ENCODE measurements around the gene RNF212. TPM values are rescaled to one million over a fixed set of nuclear protein-coding genes. Genes with fewer than 3 reads are reported as not detected.

The RNF212 gene
- total and polyA plus RNA-seq, 9 donors = 2.3 to 6.0 (median 4.2) TPM

DNA sequence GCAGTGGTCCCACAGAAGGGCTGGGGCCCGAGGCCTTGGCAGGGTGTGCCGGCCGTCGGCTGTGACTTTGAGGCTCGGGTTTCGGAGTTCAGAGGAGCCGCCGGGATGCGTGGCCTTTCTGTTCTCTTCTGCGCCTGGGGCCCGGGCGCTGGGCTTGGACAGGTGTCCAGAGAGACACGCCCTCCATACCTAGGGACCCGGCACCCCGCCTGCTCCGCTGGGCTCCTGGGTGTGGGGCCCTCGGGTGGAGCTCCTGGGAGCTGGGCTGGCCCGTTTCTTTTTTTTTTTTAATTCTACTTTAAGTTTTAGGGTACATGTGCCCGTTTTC, 90.7 kb downstream of the RNF212 start:
- Histone ChIP-seq H3K27me3 (ENCODE audit: control insufficient read depth, insufficient read depth, low read length) (no peaks in the 10 kb centered on the region), H3K27ac (ENCODE audit: low read length) (peak overlapping the region; percentile 82), H3K9me3 (replicated peaks; ENCODE audit: control insufficient read depth, low read depth, low read length) (no peaks in the 10 kb centered on the region), H3K4me3 (ENCODE audit: low read length) (no peak overlapping the region), H3K36me3 (ENCODE audit: control insufficient read depth, insufficient read depth, low read length) (peaks cover 27% of the 10 kb centered on the region), H3K4me1 (ENCODE audit: control insufficient read depth, insufficient read depth, low read length) (peaks cover 79% of the 10 kb centered on the region)
- peak; percentile 66 for DNase-seq
- 68% methylated on average over 16 of the region's 19 CpGs for WGBS (ENCODE audit: insufficient coverage)

DNA sequence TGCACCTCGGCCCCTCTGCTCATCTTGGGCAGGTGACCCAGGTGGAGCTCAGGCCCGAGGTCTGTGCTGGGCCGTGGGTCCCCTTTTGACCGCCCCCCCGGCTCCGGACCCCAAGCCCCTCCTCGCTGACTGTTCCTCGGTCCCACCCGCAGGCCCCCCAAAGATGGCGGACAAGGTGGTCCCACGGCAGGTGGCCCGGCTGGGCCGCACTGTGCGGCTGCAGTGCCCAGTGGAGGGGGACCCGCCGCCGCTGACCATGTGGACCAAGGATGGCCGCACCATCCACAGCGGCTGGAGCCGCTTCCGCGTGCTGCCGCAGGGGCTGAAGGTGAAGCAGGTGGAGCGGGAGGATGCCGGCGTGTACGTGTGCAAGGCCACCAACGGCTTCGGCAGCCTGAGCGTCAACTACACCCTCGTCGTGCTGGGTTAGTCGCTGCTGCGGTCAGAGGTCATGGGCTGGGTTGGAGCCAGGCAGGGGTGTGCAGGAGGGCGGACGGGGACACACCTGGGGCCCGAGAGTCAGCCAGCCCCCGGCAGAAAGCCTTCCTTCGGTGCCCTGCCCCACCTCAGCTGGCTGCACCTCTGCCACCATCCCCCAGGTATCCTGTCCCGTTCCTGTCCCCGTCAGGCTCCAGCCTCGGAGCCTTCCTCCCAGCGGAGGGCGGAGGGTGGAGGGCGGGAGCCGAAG, 91.2 kb downstream of the RNF212 start:
- Histone ChIP-seq H3K9me3 (replicated peaks; ENCODE audit: control insufficient read depth, low read depth, low read length) (no peaks in the 10 kb centered on the region), H3K4me3 (ENCODE audit: low read length) (no peak overlapping the region), H3K4me1 (ENCODE audit: control insufficient read depth, insufficient read depth, low read length) (peaks cover 79% of the 10 kb centered on the region), H3K36me3 (ENCODE audit: control insufficient read depth, insufficient read depth, low read length) (peaks cover 27% of the 10 kb centered on the region), H3K27ac (ENCODE audit: low read length) (peak overlapping the region; percentile 55), H3K27me3 (ENCODE audit: control insufficient read depth, insufficient read depth, low read length) (no peaks in the 10 kb centered on the region)
- no peak for DNase-seq
- WGBS (ENCODE audit: insufficient coverage) = 89% methylated on average over 40 of the region's 46 CpGs

Other genes starting within 250 kb of the RNF212 start
- 30.4 TPM for gene GAK, start 181.2 kb downstream of the RNF212 start, total RNA-seq
- gene GAK, start 181.2 kb downstream of the RNF212 start, polyA plus RNA-seq (ENCODE audit: insufficient read depth in 1 of 8, insufficient read length in 8 of 8, low replicate concordance in 1 of 8) = 10 to 100 TPM; 26.4 to 44.0 (median 35.2) TPM
- gene TMEM175, start 181.1 kb downstream of the RNF212 start, total RNA-seq = 9.8 TPM
- gene TMEM175, start 181.1 kb downstream of the RNF212 start, polyA plus RNA-seq (ENCODE audit: insufficient read depth in 1 of 8, insufficient read length in 8 of 8, low replicate concordance in 1 of 8) = 10 to 100 TPM; 15.9 to 22.2 (median 18.8) TPM
- gene DGKQ, start 140.0 kb downstream of the RNF212 start, total RNA-seq = 3.9 TPM
- 1 to 10 TPM; 4.5 to 7.8 (median 4.7) TPM for gene DGKQ, start 140.0 kb downstream of the RNF212 start, polyA plus RNA-seq (ENCODE audit: insufficient read depth in 1 of 8, insufficient read length in 8 of 8, low replicate concordance in 1 of 8)
- gene IDUA, start 126.5 kb downstream of the RNF212 start, total RNA-seq = 11.4 TPM
- gene IDUA, start 126.5 kb downstream of the RNF212 start, polyA plus RNA-seq (ENCODE audit: insufficient read depth in 1 of 8, insufficient read length in 8 of 8, low replicate concordance in 1 of 8) = 10 to 100 TPM; 11.5 to 21.0 (median 14.4) TPM
- 0.58 TPM for gene SLC26A1, start 120.2 kb downstream of the RNF212 start, total RNA-seq
- gene SLC26A1, start 120.2 kb downstream of the RNF212 start, polyA plus RNA-seq (ENCODE audit: insufficient read depth in 1 of 8, insufficient read length in 8 of 8, low replicate concordance in 1 of 8) = 1 to 10 TPM; 2.2 to 5.3 (median 3.5) TPM
- 97.6 TPM for gene FGFRL1, start 101.9 kb downstream of the RNF212 start, total RNA-seq
- 100 to 1,000 TPM in 7 of 8 donors, 10 to 100 TPM in 1; 90.4 to 203 (median 170) TPM for gene FGFRL1, start 101.9 kb downstream of the RNF212 start, polyA plus RNA-seq (ENCODE audit: insufficient read depth in 1 of 8, insufficient read length in 8 of 8, low replicate concordance in 1 of 8)
- 54.3 TPM for gene SPON2, start 59.0 kb upstream of the RNF212 start, total RNA-seq
- gene SPON2, start 59.0 kb upstream of the RNF212 start, polyA plus RNA-seq (ENCODE audit: insufficient read depth in 1 of 8, insufficient read length in 8 of 8, low replicate concordance in 1 of 8) = 10 to 100 TPM; 40.9 to 87.8 (median 59.0) TPM
- 81.9 TPM for gene CTBP1, start 135.6 kb upstream of the RNF212 start, total RNA-seq
- 100 to 1,000 TPM; 101 to 146 (median 122) TPM for gene CTBP1, start 135.6 kb upstream of the RNF212 start, polyA plus RNA-seq (ENCODE audit: insufficient read depth in 1 of 8, insufficient read length in 8 of 8, low replicate concordance in 1 of 8)
- 30.5 TPM for gene MAEA, start 176.3 kb upstream of the RNF212 start, total RNA-seq
- gene MAEA, start 176.3 kb upstream of the RNF212 start, polyA plus RNA-seq (ENCODE audit: insufficient read depth in 1 of 8, insufficient read length in 8 of 8, low replicate concordance in 1 of 8) = 10 to 100 TPM; 31.3 to 49.6 (median 41.1) TPM
- 5.9 TPM for gene UVSSA, start 233.6 kb upstream of the RNF212 start, total RNA-seq
- gene UVSSA, start 233.6 kb upstream of the RNF212 start, polyA plus RNA-seq (ENCODE audit: insufficient read depth in 1 of 8, insufficient read length in 8 of 8, low replicate concordance in 1 of 8) = 10 to 100 TPM in 2 of 8 donors, 1 to 10 TPM in 6; 5.5 to 13.6 (median 9.1) TPM